NCI-H1930 (cell line): ENCODE data around the gene YPEL5.
A peak's percentile ranks its signal among the peaks of the same experiment; 100 is the strongest.
"Not testable (repeated sequence)": the region's sequence is repeated elsewhere in the genome, so short reads cannot be mapped to it uniquely, and the experiment has no call there.

ENCODE experiments used
- DNase-seq, 2 experiments: peaks; one replicate each; lab custom pipeline; 2025; lab: John Stamatoyannopoulos, UW

YPEL5 gene

GRCh38 chr2:30146337-30147195, at the start of gene YPEL5:
Gene YPEL5 (plus strand): TSS chr2:30147007. CDS start chr2:30156652, 9,645 bp downstream.
- peak; percentile 99 to 100 for DNase-seq

GRCh38 chr2:30098266-30099005, 48.4 kb upstream of the YPEL5 start:
- no peak for DNase-seq

- not testable (repeated sequence) for DNase-seq
These were observed 47.4 kb upstream of the YPEL5 start for GRCh38 chr2:30099366-30099765.

- DNase-seq: not testable (repeated sequence)
These were observed 46.1 kb upstream of the YPEL5 start for GRCh38 chr2:30100691-30101090.

GRCh38 chr2:30104307-30104706, 42.5 kb upstream of the YPEL5 start:
- no peak for DNase-seq

- DNase-seq: no peak
These were observed 41.3 kb upstream of the YPEL5 start for GRCh38 chr2:30105556-30105955.

- DNase-seq: no peak
These were observed 40.3 kb upstream of the YPEL5 start for GRCh38 chr2:30106543-30106942.

- DNase-seq: no peak
These were observed 38.6 kb upstream of the YPEL5 start for GRCh38 chr2:30108192-30108591.

GRCh38 chr2:30108851-30109250, 38.0 kb upstream of the YPEL5 start:
- DNase-seq: no peak

GRCh38 chr2:30109856-30110255, 37.0 kb upstream of the YPEL5 start:
- DNase-seq: no peak

GRCh38 chr2:30110773-30111172, 36.0 kb upstream of the YPEL5 start:
- DNase-seq: no peak

- not testable (repeated sequence) for DNase-seq
These were observed 35.6 kb upstream of the YPEL5 start for GRCh38 chr2:30111186-30111585.

GRCh38 chr2:30112561-30112960, 34.2 kb upstream of the YPEL5 start:
- no peak for DNase-seq

- DNase-seq: no peak
These were observed 33.1 kb upstream of the YPEL5 start for GRCh38 chr2:30113617-30114293.

GRCh38 chr2:30115141-30115980, 31.4 kb upstream of the YPEL5 start:
- peak; percentile 44 to 48 for DNase-seq

GRCh38 chr2:30115981-30116285, 30.9 kb upstream of the YPEL5 start:
- no peak for DNase-seq

GRCh38 chr2:30122362-30122761, 24.4 kb upstream of the YPEL5 start:
- no peak for DNase-seq

- DNase-seq: no peak
These were observed 19.6 kb upstream of the YPEL5 start for GRCh38 chr2:30127016-30127893.

GRCh38 chr2:30134582-30134981, 12.2 kb upstream of the YPEL5 start:
- no peak for DNase-seq

- DNase-seq: no peak
These were observed 11.3 kb upstream of the YPEL5 start for GRCh38 chr2:30135541-30135940.
